BJ (cell line): Measurements from ENCODE around the gene EEF1A2. TPM values are rescaled to one million over a fixed set of nuclear protein-coding genes. Genes with fewer than 3 reads are reported as not detected.

ENCODE experiments used
- CTCF ChIA-PET: fragments of 350-600 bp; formaldehyde crosslinking; extraction: SDS; loops from one replicate; lab custom pipeline; 2021; ENCODE audit warnings: antibody characterized with exemption, inconsistent platforms; lab: Yijun Ruan, JAX
- POLR2A ChIA-PET: fragments of 300-600 bp; sonication (Branson Sonifier 250); formaldehyde crosslinking; extraction: SDS; loops from one replicate; lab custom pipeline; 2021; ENCODE audit warnings: antibody characterized with exemption; lab: Charles Lee
- DNase-seq: peaks from one replicate; pipeline ENCODE4 v3.0.0-alpha.2; 2011; ENCODE audit warnings: low read depth
- H3K27me3 ChIP-seq: 2 replicates; pipeline ENCODE4 v1.6.0; 2011; ENCODE audit warnings: low read length; ENCODE audit not compliant: control insufficient read depth, insufficient read depth
- H3K36me3 ChIP-seq: 2 replicates; pipeline ENCODE4 v1.5.1; 2011; ENCODE audit warnings: low read length; ENCODE audit not compliant: control insufficient read depth, insufficient read depth
- H3K4me3 ChIP-seq: 2 replicates; pipeline ENCODE4 v1.5.1; 2011; ENCODE audit warnings: low read depth, mild to moderate bottlenecking, control low read depth, low read length
- polyA plus RNA-seq: library from polyadenylated mRNA; depleted of rRNA; stranded (reverse); fragments of >200 nt; gene quantifications from 2 replicates; pipeline ENCODE4 v1.2.3, GENCODE V29; 2011
- TF ChIP-seq, protein P1 (sequence below): IDR thresholded peaks from 2 replicates; pipeline ENCODE4 v1.5.1; 2011; ENCODE audit warnings: low read depth, mild to moderate bottlenecking, control low read depth, inconsistent platforms, low read length, moderate library complexity; ENCODE audit not compliant: insufficient read depth

EEF1A2 gene
- polyA plus RNA-seq, 1 experiment = 9.4 TPM

DNA sequence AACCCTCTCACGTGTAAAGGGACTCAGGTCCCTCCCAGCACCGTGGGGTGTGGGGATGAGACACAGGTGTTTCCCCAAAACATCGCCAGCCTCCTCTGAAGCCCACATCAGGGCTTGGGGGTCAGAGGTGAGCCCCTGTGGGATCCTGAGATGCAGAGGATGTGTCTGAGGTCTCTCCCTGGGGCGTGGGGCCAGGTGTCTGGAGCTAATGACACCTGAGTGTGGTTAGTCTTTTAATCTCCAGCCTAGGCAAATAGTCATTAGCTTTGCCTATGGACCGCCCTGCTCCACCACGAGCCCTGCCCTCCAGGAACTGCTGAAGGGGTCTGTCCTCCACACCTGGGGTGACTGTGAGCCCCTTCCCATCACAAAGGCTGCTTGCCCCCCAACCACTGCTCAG lies 46.9 kb upstream of the EEF1A2 start:
- TF ChIP-seq, protein P1, sequence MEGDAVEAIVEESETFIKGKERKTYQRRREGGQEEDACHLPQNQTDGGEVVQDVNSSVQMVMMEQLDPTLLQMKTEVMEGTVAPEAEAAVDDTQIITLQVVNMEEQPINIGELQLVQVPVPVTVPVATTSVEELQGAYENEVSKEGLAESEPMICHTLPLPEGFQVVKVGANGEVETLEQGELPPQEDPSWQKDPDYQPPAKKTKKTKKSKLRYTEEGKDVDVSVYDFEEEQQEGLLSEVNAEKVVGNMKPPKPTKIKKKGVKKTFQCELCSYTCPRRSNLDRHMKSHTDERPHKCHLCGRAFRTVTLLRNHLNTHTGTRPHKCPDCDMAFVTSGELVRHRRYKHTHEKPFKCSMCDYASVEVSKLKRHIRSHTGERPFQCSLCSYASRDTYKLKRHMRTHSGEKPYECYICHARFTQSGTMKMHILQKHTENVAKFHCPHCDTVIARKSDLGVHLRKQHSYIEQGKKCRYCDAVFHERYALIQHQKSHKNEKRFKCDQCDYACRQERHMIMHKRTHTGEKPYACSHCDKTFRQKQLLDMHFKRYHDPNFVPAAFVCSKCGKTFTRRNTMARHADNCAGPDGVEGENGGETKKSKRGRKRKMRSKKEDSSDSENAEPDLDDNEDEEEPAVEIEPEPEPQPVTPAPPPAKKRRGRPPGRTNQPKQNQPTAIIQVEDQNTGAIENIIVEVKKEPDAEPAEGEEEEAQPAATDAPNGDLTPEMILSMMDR = no peak
- Histone ChIP-seq H3K36me3 (no peaks in the 10 kb centered on the region), H3K27me3 (peaks cover 5% of the 10 kb centered on the region), H3K4me3 (no peak overlapping the region)
- no peak for DNase-seq
- CTCF ChIA-PET = interaction anchor here (3.0 kb wide), 1 partner anchor 9 kb away, joined by 7 read pairs; the partner anchor contains the start of gene PTK6
- POLR2A ChIA-PET = no interaction called here

DNA sequence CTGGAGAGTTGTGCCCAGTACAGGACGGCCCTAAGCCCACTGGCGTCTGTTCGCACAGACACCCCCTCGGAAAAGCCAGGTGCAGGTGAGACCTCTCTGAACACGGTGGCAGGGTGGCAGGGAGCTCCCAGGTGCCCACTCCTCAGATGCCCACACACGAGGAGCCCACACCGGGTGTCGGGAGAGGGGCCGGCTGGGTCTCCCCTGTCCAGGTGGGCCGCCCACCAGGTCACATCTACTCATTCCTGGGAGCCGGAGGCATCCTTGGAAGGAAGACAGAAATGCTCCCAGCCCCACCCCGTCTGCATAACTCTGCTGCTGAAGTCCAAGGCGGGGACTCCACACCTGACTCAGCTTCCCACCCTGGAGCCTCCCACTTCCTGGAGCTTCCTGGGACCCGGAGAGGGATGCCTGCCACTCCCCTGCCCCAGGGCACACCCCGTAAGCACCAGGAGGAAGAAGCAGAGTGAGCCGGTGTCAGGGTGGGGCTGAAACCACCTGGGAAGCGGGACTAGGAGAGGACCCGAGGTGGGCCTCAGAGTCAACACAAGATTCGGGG lies 46.2 kb upstream of the EEF1A2 start:
- ChIA-PET CTCF (interaction anchor here (0.9 to 3.0 kb wide), 2 partner anchors 8 to 429 kb away, joined by 5 to 7 read pairs; partner anchors contain the start of gene PTK6), POLR2A (no interaction called here)
- H3K36me3 ChIP-seq = no peaks in the 10 kb centered on the region
- H3K4me3 ChIP-seq = no peak overlapping the region
- no peak for DNase-seq
- H3K27me3 ChIP-seq = peaks cover 5% of the 10 kb centered on the region
- TF ChIP-seq, protein P1 = no peak

DNA sequence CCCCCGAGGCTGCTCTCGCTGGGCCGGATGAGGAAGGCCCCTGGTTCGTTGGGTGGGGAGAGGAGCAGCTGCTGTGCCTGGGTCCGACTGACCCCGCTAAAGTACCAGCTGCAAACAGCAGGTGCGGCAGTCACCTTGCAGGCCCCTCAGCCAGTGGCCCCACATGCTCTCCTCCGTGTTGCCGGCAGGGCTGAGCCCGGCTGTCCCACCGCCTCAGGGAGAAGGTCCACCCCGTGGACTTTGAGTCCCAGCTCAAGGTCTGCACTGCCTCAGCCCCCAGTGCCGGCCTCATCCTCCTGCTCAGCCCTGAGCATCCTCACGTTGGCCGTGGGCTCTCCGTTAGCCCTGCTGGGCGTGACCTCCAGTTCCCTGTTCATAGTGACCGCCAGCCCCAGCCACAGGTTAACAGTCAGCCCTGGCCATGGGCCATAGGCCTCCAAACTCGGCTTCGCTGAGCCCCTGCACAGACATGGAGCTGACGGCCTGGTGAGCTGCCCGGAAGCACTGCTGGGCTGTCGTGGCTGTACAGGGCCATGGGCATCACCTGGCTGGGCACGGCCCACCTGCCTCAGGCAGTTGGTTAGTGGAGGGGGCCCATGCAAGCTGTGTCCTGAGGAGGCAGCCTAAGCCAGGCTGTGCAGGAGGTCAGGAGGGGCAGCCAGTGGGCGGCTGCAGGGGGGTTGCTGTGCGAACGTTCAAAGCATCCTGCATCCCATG lies 45.5 kb upstream of the EEF1A2 start:
- no peak for DNase-seq
- Histone ChIP-seq H3K27me3 (peaks cover 5% of the 10 kb centered on the region), H3K4me3 (no peak overlapping the region), H3K36me3 (no peaks in the 10 kb centered on the region)
- CTCF ChIA-PET = interaction anchor here (0.8 to 3.0 kb wide), 5 partner anchors 7 to 431 kb away, joined by 3 to 7 read pairs (median 3); partner anchors contain the start of gene PTK6
- TF ChIP-seq, protein P1 = no peak
- POLR2A ChIA-PET = no interaction called here

DNA sequence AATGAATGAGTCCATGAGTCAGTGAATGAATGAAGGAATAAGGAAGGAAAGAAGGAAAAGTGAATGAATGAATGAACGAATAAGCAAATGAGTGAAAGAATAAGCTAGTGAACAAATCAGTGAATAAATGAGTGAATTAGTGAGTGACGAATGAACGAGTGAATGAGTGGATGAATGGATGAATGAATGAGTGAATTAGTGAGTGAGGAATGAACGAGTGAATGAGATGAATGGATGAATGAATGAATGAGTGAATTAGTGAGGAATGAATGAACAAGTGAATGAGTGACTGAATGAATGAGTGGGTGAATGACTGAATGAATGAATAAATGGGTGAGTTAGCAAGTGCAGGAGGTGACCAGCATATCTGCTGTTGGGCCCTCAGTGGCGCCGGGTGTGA lies 44.9 kb upstream of the EEF1A2 start:
- ChIA-PET CTCF (interaction anchor here (0.6 to 1.1 kb wide), 4 partner anchors 29 to 431 kb away, joined by 3 read pairs; no protein-coding TSS in a partner anchor), POLR2A (no interaction called here)
- Histone ChIP-seq H3K27me3 (peaks cover 5% of the 10 kb centered on the region), H3K36me3 (no peaks in the 10 kb centered on the region), H3K4me3 (no peak overlapping the region)
- DNase-seq = no peak
- TF ChIP-seq, protein P1 = no peak

DNA sequence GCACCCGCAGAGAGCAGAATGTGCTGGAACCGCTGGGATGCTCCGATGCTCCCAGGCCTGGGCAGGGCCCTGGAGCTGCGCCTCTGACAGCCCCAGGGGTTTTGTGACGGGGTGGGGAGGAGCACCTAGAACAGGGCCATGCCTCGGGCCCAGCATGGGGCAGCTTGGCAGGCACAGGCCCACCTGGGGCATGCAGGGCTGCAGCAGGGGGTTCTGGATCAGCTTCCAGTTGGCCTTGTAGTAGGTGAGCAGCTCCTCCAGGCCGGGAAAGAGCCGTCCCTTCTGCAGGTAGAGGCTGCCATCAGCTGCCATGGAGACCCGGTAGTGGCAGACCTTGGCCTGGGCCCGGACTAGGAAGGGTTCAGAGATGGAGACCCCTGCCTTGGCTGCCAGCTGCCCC lies 44.2 kb upstream of the EEF1A2 start:
- POLR2A ChIA-PET = interaction anchor here (0.6 kb wide), 1 partner anchor 22 kb away, joined by 3 read pairs; no protein-coding TSS in a partner anchor
- CTCF ChIA-PET = interaction anchor here (0.6 kb wide), 1 partner anchor 55 kb away, joined by 3 read pairs; no protein-coding TSS in a partner anchor
- TF ChIP-seq, protein P1 = no peak
- Histone ChIP-seq H3K36me3 (no peaks in the 10 kb centered on the region), H3K4me3 (no peak overlapping the region), H3K27me3 (0 out of 2 replicates have a peak, but pooled peaks cover 2% of the 10 kb centered on the region)
- DNase-seq = no peak
